Colonic mucosa (tissue), 4 donors: ENCODE measurements around the gene CLECL1. TPM values are rescaled to one million over a fixed set of nuclear protein-coding genes. Genes with fewer than 3 reads are reported as not detected.
A peak's percentile ranks its signal among the peaks of the same experiment; 100 is the strongest.

Experiments used
- DNase-seq: peaks from one replicate; pipeline ENCODE4 v3.0.0-alpha.2; 2020
- H3K27ac ChIP-seq: fragments of 200-600 bp; one replicate; pipeline ENCODE4 v1.8.0; 2021
- H3K27me3 ChIP-seq: fragments of 200-600 bp; one replicate; pipeline ENCODE4 v1.8.0; 2021
- H3K36me3 ChIP-seq: fragments of 200-600 bp; one replicate; pipeline ENCODE4 v1.8.0; 2021
- H3K4me1 ChIP-seq: fragments of 200-600 bp; one replicate; pipeline ENCODE4 v1.8.0; 2021; ENCODE audit warnings: mild to moderate bottlenecking
- H3K4me3 ChIP-seq: fragments of 200-600 bp; one replicate; pipeline ENCODE4 v1.8.0; 2021
- H3K9ac ChIP-seq, 2 donors: one replicate each; pipeline ENCODE4 v1.7.0; 2013; ENCODE audit warnings: control low read depth in 2 of 2, low read depth in 2 of 2, low read length in 2 of 2
- H3K9me3 ChIP-seq: fragments of 200-600 bp; one replicate; pipeline ENCODE4 v1.8.0; 2021
- CTCF ChIP-seq: fragments of 200-600 bp; IDR thresholded peaks from one replicate; pipeline ENCODE4 v1.8.0; 2022; ENCODE audit warnings: antibody characterized with exemption, mild to moderate bottlenecking
- intact Hi-C: fragments of 100-400 bp; cut with DNase I; formaldehyde crosslinking; loops from one replicate; pipeline ENCODE4 v1.14.1; 2022
- total RNA-seq, 2 donors: library from RNA; stranded (reverse); fragmentation: NEBNext Ultra II Directional in 1 of 2; extraction: Animal tissue kit (Norgen Biotek cat#: 25700) in 1 of 2; gene quantifications; one replicate each; pipeline ENCODE4 v1.2.1, GENCODE V29; 2021
- donor health status: healthy.
- donor health status: DM: no; HTN: no; CAD: no.
- donor health status: DM: no; HTN: no; CAD: no.

CLECL1 gene
- total RNA-seq, 2 donors from 2014 or later: 0.40 TPM; not detected in 1

- no peak overlapping the region for H3K9ac ChIP-seq
- H3K27me3 ChIP-seq: no peaks in the 10 kb centered on the region
- H3K36me3 ChIP-seq: no peaks in the 10 kb centered on the region
- TF ChIP-seq CTCF: no peak
- no peaks in the 10 kb centered on the region for H3K4me1 ChIP-seq
- H3K4me3 ChIP-seq: no peak overlapping the region
- H3K27ac ChIP-seq: no peak overlapping the region
- intact Hi-C loops: no loop called here
- no peak for DNase-seq
- no peaks in the 10 kb centered on the region for H3K9me3 ChIP-seq
Measured at GRCh38 chr12:9763025-9763424, 30.1 kb upstream of the CLECL1 start.

- intact Hi-C loops: no loop called here
- no peak for TF ChIP-seq CTCF
- Histone ChIP-seq H3K4me3 (no peak overlapping the region), H3K4me1 (no peaks in the 10 kb centered on the region), H3K9ac (no peak overlapping the region), H3K36me3 (no peaks in the 10 kb centered on the region), H3K27ac (no peak overlapping the region), H3K9me3 (no peaks in the 10 kb centered on the region), H3K27me3 (no peaks in the 10 kb centered on the region)
- no peak for DNase-seq
Measured at GRCh38 chr12:9762369-9762768, 29.5 kb upstream of the CLECL1 start.

- Histone ChIP-seq H3K27ac (peak overlapping the region; percentile 53), H3K36me3 (no peaks in the 10 kb centered on the region), H3K9me3 (no peaks in the 10 kb centered on the region), H3K4me3 (no peak overlapping the region), H3K9ac (peak overlapping the region in 1 of 2 donors; percentile 51), H3K27me3 (no peaks in the 10 kb centered on the region), H3K4me1 (no peaks in the 10 kb centered on the region)
- intact Hi-C loops: no loop called here
- TF ChIP-seq CTCF: no peak
- no peak for DNase-seq
Measured at GRCh38 chr12:9761419-9761781, 28.5 kb upstream of the CLECL1 start.

- Histone ChIP-seq H3K4me3 (peak within 1 kb of the TSS; percentile 3), H3K9ac (peak within 1 kb of the TSS in 1 of 2 donors; percentile 51), H3K27ac (peak within 1 kb of the TSS; percentile 53), H3K4me1 (no peaks in the 10 kb centered on the region), H3K36me3 (no peaks in the 10 kb centered on the region), H3K27me3 (no peaks in the 10 kb centered on the region), H3K9me3 (no peaks in the 10 kb centered on the region)
- intact Hi-C loops: no loop called here
- DNase-seq: peak; percentile 49
- TF ChIP-seq CTCF: no peak
Measured at GRCh38 chr12:9760699-9761418, 28.0 kb upstream of the CLECL1 start, which contains the start of gene CD69. TSS of gene CD69 (minus strand) at chr12:9760901. CDS start at chr12:9760820, 81 bp downstream.

- intact Hi-C loops: no loop called here
- Histone ChIP-seq H3K27ac (peak overlapping the region; percentile 53), H3K4me1 (no peaks in the 10 kb centered on the region), H3K9me3 (no peaks in the 10 kb centered on the region), H3K36me3 (no peaks in the 10 kb centered on the region), H3K4me3 (no peak overlapping the region), H3K9ac (peak overlapping the region in 1 of 2 donors; percentile 34), H3K27me3 (no peaks in the 10 kb centered on the region)
- TF ChIP-seq CTCF: no peak
- DNase-seq: no peak
Measured at GRCh38 chr12:9760120-9760519, 27.2 kb upstream of the CLECL1 start.
